Hematopoietic multipotent progenitor cell treated with erythropoietin and hydrocortisone succinate and interleukin-3 and kit ligand, for 15 days (in vitro differentiated cells): ENCODE data around the gene TPGS1.

Experiments used
- DNase-seq: peaks from one replicate; pipeline ENCODE4 v3.0.0-alpha.2; 2015; ENCODE audit warnings: low spot score

TPGS1 gene

DNA sequence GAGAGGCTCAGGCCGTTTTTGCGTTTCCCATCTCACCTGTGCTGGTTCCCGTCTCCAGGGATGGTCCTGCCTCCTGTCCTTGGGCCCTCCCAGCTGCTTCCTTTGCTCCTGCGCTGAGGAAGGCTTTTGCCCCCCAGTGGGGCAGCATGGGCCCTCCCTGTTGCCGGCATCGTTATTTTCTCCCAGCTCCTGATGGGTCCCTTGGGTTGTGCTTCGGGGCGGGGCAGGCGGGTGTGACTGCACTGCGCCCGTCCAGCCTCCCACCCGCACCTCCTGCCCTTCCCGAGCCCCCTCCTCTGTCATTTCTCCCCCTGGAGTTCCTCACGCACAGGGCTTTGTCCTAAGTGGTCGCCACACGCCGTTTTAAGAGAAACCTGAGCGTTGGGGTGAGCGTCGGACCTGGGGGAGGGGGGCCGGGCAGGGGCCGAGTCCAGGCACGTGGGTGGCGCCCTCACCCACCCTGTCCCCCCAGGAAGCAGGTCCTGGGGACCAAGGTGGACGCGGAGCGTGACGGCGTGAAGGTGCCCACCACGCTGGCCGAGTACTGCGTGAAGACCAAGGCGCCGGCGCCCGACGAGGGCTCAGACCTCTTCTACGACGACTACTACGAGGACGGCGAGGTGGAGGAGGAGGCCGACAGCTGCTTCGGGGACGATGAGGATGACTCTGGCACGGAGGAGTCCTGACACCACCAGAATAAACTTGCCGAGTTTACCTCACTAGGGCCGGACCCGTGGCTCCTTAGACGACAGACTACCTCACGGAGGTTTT is 33.8 kb downstream of the TPGS1 start:
- DNase-seq = no peak

DNA sequence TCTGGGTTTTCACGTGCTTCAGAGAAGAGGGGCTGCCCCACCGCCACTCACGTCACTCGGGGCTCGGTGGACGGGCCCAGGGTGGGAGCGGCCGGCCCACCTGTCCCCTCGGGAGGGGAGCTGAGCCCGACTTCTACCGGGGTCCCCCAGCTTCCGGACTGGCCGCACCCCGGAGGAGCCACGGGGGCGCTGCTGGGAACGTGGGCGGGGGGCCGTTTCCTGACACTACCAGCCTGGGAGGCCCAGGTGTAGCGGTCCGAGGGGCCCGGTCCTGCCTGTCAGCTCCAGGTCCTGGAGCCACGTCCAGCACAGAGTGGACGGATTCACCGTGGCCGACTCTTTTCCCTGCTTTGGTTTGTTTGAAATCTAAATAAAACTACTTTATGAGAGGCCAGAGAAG is 34.4 kb downstream of the TPGS1 start:
- DNase-seq = no peak

DNA sequence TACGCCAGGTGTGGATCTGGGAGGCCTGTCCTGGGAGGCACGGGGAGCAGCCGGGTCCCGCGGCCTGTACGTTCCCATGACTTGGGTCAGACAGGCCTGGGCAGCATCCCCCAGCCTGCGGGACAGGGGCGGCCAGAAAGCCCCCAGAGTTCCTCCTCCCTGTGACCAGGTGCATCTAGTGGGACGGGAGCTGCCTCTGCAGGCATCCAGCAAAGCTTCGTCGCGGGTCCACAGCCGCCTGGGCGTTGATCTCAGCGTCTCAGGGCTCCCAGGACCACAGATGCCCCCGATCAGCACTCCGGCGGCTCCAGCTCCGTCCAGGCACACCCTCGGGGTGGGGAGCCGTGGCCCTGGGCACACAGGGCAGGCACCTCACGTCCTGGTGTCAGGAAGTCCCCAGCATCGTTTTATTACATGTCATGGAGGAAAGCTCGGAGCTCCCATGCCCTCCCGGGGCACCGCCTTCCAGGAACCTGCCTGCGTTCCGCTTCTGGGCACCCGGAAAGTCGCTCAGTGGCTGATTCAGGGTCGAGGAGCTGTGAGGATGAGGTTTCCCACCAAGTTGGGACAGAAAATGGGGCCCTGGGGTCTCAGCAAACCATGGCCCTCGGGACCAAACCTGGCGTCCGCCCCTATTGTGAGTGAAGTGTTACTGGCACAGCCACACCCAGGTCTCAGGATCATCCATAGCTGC is 35.0 kb downstream of the TPGS1 start:
- DNase-seq = no peak

DNA sequence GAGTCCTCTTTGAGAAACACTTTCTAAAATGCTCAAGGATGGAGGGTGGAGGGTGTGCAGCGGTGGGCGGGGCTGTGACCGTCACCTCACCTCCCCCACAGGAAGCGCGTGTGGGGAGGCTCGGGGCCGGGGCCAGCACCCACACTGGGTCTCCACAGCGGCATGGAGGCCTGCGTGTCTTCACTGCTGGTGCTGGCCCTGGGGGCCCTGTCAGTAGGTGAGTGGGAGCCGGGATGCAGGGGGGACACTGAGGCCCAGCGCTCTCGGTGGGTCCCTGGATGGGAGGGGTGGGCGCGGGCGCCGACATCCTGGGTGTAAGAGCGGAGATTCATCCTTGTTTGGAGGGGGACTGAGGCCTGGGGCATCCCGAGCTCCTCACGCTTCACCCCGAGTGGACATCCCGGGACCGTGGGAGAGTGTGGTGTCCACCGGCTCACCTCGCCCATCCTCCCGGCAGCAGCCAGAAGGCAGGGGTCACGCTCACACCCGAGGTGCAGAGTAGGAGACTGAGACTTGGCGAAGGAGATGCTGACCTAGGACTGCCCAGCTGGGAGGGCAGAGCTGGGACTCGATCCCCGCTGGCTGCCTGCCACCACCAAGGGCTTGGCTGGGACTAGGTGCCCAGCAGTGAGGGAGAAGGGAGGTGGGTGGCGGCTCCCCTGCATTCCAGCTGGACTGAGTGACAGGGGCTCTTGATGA is 36.8 kb downstream of the TPGS1 start, which contains the start of gene GZMM:
Gene GZMM, plus strand, starts transcription at position 144 of the 699 bp plus-strand sequence. Its CDS starts 19 bp downstream, at position 163.
- DNase-seq = no peak

DNA sequence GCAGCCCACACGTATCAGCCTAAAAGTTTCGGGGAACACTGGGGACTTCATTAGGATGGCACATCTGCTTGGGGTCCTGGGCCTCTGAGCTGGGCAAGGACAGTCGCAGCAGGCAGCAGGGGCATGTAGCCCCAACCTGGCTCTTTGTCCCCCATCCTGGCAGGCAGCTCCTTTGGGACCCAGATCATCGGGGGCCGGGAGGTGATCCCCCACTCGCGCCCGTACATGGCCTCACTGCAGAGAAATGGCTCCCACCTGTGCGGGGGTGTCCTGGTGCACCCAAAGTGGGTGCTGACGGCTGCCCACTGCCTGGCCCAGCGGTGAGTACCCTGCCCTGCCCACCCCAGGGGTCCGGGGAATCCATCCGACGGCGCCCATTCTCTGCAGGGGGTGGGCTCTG is 39.8 kb downstream of the TPGS1 start:
- DNase-seq = no peak

DNA sequence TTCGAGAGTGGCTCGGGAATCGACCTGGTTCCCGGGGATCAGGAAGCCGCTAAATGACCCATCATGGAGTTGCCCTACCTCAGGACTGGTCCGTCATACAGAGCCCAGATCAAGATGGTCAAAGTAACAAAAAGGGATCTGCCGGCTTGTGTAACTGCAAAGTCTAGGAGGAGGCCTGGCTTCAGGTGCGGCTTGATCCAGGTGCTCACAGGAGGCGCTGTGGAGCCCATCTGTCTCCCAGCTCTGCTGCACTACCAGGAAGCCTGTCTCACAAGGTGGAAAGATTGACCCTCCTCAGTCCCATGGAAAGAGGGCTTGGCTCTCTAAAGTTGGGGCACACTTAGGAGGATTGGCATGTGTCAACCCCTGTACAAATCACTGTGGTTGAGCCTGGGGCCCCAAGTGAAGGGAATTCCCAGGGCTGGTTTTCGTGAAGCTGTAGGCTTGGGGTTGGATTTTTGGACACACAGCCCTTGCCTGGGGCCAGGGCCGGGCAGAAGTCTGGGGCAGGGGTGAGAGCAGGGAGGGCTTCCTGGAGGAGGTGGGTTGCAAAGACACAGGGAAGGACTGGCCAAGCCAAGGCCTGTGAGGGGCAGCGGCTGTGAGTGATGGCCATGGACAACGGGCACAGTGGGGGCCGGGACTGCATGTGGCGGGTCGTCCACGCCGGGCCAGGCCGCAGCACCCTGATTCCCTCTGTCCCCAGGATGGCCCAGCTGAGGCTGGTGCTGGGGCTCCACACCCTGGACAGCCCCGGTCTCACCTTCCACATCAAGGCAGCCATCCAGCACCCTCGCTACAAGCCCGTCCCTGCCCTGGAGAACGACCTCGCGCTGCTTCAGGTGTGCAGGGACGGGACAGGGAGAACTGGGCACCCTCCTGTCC is 40.8 kb downstream of the TPGS1 start:
- DNase-seq = no peak

DNA sequence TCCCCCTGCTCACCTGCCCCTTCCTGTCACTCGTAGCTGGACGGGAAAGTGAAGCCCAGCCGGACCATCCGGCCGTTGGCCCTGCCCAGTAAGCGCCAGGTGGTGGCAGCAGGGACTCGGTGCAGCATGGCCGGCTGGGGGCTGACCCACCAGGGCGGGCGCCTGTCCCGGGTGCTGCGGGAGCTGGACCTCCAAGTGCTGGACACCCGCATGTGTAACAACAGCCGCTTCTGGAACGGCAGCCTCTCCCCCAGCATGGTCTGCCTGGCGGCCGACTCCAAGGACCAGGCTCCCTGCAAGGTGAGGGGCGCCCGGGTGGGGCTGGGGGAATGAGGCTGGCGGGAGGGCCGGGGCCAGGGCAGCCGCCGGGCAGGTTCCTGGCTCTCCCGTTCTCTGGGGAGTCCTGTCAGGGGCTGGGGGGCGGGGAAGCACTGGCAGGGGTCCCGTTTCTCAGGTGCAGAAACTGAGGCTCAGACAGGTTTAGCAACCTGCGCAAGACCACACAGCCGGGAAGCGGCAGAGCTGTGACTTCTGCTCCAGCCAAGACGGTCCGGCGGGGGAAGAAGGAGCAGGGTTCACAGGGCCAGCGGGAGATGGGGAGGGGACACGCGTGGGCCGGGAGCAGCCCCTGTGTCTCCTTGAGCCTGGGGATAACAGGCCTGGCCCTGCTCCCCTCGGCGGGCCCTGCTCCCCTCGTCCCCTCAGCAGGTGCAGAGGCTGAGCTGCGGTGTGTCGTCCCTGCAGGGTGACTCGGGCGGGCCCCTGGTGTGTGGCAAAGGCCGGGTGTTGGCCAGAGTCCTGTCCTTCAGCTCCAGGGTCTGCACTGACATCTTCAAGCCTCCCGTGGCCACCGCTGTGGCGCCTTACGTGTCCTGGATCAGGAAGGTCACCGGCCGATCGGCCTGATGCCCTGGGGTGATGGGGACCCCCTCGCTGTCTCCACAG is 41.9 kb downstream of the TPGS1 start:
- DNase-seq = no peak

DNA sequence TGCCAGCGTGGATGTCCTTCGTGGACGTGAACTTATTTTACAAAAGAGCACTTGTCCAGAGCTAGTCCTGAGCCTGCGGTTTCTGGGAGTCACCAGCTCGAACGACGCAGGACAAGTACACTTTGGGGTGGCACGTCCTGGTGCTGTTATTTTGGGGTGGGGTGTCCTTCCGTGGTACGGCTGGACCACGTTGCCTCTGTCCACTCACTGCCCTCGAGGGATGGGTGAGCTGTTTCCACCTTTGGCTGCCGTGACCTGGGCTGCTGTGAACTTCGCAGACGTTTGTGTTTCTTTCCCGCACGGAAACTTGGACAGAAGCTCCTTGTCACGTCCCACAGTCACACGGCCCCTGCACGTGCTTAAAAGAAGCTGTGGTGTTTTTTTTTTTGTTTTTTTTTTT is 47.5 kb downstream of the TPGS1 start:
- DNase-seq = no peak

DNA sequence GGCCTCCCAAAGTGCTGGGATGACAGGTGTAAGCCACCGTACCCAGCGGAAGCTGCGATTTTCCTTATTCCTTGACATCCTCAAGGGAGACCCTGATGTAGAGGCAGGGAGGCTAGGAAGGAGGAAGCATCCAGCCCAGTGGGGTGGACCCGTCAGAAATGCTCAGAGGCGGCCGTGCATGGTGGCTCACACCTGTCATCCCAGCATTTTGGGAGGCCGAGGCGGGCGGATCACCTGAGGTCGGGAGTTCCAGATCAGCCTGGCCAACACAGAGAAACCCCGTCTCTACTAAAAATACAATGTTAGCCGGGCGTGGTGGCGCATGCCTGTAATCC is 48.1 kb downstream of the TPGS1 start:
- DNase-seq = no peak

DNA sequence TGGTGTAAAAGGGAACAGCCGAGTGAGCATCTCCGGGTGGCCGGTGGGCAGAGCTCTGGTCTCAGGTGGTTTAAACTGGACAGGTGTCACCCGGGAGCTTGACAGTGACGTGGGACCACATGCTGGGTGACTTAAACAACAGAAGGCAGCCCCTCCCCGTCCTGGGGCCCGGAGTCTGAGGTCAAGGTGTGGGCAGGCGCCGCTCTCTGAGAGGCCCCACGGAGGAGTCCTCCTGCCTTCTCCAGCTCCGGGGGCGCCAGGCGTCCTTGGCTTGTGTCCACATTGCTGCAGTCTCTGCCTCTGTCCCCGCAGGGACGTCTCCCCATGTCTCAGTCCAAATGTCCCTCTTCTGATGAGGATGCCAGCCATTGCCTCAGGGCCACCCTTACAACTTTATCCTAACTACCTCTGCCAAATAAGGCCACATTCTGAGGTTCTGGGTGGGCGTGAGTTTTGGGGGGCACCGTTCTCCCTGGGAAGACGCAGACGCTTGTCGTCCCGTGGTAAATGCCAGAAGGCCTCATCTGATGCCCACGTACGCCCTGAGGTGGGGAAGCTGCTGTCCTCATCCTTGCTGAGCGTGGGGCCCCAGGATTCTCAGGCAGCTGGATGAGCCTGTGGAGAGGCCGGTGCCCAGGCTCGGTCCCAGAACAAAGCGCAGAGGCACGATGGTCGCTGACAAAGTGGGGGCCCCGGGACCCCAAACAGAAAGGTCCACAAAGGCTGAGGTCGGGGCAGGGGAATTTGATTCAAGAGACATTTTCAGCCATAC is 49.5 kb downstream of the TPGS1 start:
- DNase-seq = no peak

DNA sequence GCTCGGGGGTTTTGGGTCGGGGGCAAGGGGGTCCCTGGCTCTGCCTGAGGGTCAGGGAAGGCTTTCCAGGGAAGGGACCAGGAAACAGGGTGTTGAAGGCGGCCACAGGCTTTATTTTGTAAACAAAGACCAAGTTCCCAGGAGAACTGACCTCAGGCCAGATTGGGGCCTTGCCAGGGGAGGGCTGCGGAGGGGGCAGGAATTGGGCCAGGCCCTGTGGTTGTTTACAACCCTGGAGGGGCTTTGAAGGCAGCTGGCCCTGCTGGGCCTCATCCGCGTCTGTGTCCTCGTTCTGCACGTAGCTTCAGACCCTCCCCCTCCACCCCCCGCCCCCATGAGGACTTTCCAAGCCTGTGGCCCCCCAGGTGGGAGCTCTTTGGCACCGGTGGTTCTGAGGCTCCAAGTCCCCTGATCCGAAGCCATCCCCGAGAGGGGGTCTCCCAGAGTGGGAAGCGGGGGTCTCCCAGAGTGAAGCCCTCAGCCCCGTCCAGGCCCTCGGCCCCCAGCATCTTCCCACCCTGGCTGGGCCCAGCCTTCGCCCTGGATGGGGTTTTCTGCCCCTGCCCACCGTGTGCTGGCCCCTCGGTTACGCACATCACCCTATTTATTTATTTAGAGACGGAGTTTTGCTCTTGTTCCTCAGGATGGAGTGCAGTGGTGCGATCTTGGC is 51.6 kb downstream of the TPGS1 start:
- DNase-seq = no peak

DNA sequence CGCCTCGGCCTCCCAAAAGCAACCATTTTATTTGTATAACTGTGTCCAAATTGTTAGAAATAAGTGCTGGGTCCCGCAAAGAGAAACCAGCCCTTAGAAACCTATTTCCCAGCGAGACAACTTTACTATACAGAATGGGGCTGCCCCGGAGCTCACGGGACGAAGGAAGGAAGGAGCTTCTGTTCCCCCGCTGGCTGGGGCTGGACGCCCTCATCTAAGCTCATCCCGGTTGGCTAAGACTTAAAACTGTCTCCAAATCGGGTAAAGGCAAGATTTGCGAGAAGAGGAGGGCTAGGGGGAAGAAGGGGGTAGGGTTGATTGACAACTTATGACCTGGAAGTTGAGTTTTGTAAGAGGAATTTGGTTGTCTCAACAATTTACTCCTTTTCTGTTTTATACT is 52.8 kb downstream of the TPGS1 start:
- DNase-seq = no peak

DNA sequence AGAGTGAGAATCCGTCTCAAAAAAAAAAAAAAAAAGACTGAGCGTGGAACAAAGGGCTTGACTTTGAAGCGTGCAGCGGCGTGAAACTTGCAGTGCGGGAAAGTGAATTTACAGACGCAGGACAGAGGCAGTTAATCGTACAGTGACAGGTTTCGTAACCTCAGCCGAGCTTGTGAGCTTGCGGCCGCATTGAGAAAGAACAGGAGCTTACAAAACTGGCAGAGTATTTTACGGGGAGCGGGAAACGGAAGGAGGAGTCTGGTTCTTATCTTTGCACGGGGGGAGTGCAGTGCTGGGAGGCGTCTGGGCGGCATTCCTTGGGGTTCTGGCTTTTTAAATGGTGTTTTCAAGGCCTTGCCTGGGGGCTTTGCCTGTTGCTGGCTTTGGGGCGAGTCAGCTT is 59.1 kb downstream of the TPGS1 start:
- DNase-seq = no peak

DNA sequence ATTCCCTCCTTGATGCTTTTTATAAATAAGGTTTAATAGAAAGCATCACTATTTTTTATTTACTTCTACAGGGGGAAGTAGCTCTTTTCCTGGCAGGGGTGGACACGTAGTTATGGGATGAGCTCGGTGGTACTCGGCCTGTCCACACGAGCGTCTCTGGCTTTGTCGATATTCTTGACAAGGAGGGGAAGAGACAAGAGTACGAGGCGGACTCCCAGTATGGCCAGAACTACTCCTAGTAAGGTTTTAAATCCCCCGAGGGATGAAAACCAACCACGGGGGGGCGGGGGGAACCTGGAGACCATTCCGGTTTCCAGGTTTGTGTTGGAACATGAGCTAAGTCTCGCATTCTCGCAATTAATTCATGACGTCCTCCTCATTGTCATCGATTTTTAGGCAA is 59.5 kb downstream of the TPGS1 start:
- DNase-seq = no peak

DNA sequence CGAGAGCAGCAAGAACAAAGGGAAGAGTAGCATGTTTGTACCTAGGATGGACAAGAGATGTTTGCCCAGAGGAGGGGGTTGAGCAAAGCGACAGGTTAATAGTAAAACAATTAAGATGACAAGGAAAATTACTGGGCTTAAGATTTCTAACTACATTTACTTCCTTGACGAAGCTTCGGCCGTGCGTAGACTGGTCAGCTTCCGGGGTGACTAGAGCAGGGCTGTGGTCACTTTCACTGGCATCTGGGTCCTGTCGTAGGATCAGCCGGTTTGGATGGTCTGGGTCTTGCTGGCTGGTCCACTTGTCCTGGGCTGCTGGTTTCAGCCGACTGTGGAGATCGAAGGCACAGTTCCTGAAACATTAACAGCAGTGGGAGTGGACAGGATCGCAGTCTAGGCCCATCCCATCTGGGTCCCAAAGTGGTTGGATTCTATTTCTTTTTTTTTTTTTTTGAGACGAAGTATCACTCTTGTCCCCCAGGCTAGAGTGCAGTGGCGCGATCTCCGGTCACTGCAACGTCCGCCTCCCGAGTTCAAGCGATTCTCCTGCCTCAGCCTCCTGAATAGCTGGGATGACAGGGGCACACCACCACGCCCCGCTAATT is 60.1 kb downstream of the TPGS1 start:
- no peak for DNase-seq
